PC-3 (cell line): ENCODE results near the gene CHD2.

Experiments
- CTCF ChIP-seq: fragments of 300-600 bp; sonication (generic); conservative IDR thresholded peaks from 2 replicates; pipeline ENCODE4 v1.5.1; 2017; ENCODE audit warnings: antibody characterized with exemption, low read depth, mild to moderate bottlenecking, low read length
- EZH2 ChIP-seq: fragments of 300-600 bp; sonication (generic); IDR thresholded peaks from one replicate; pipeline ENCODE4 v1.6.1; 2017; ENCODE audit warnings: antibody characterized with exemption, mild to moderate bottlenecking, low read length; ENCODE audit not compliant: unreplicated experiment
- EZH2phosphoT487 ChIP-seq: fragments of 300-600 bp; sonication (generic); IDR thresholded peaks from 2 replicates; pipeline ENCODE4 v1.6.1; 2018; ENCODE audit warnings: mild to moderate bottlenecking, antibody characterized with exemption, low read length, borderline replicate concordance

DNA sequence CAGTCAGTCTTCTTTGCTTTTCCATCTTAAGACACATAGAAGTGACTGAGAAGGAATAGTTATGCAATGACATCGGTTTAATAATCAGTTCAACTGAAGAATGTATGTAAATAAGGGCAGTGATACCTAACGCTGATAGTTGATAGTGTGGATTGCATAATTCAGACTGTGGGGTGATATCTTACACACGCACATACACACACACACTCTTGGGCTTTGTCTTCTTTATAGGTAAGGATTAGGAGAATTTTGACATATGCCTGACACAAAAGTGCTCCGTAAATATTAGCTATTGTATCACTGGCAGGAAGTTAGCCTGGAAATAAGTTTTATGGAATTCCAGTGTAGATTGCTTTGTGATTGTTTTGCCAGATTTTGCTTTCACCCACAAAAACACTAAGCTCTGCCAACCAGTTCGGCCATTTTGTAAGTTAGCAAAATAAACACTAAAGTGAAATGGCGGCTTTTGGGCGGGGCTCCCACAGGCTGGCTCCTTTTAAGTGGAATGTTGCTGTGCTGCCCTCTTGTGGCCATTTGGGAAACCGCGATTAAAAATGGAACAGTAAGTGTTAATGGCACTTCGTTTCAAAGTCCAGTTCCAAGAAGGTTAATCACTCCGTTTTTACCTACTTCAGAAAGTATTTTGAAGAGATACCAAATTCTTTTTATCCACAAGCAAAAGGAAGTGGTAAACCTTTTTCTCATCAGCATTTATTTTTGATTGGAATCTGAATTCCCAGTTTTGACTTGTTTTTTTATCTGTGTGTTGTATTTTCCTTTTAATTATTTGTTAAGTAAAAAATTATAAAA is 17.7 kb downstream of the CHD2 start:
- TF ChIP-seq CTCF (peak; percentile 93), EZH2 (no peak), EZH2phosphoT487 (no peak)
